K562 (cell line): ENCODE results near the gene FLAD1. TPM values are rescaled to one million over a fixed set of nuclear protein-coding genes. Genes with fewer than 3 reads are reported as not detected.

Experiments used
- BHLHE40 ChIP-seq: IDR thresholded peaks from 2 replicates; pipeline ENCODE4 v1.6.1; 2011; ENCODE audit warnings: low read length, improper control_type of control experiment
- ERF ChIP-seq: fragments of 450-650 bp; formaldehyde crosslinking; IDR thresholded peaks from 2 replicates; pipeline ENCODE4 v1.4.0; 2020; ENCODE audit warnings: mild to moderate bottlenecking, mixed read lengths
- ETV6 ChIP-seq, 3 experiments: fragments of 150-350 bp in 1 of 3; sonication (generic) in 1 of 3; formaldehyde crosslinking in 1 of 3; IDR thresholded peaks; 2 replicates each; pipeline versions ENCODE4 v1.6.1 to v1.8.0; 2014 to 2022; ENCODE audit warnings: borderline replicate concordance in 2 of 3, low read depth in 2 of 3, antibody characterized with exemption in 1 of 3, low read length in 1 of 3, mild to moderate bottlenecking in 1 of 3, missing genetic modification reagents in 1 of 3
- GATAD2A ChIP-seq: fragments of 450-650 bp; IDR thresholded peaks from 2 replicates; pipeline ENCODE4 v1.6.1; 2017
- GTF2B ChIP-seq: IDR thresholded peaks from 2 replicates; pipeline ENCODE4 v1.6.1; 2011; ENCODE audit not compliant: insufficient read length; ENCODE audit errors: extremely low read depth
- GTF2E2 ChIP-seq: fragments of 200-800 bp; sonication (Bioruptor generic); IDR thresholded peaks from 2 replicates; pipeline ENCODE4 v1.6.1; 2016; ENCODE audit warnings: missing genetic modification characterization, missing compliant biosample characterization
- MTA1 ChIP-seq: fragments of 450-650 bp; IDR thresholded peaks from 2 replicates; pipeline ENCODE4 v1.6.1; 2017; ENCODE audit warnings: borderline replicate concordance
- NCOA2 ChIP-seq, 2 experiments: fragments of 450-650 bp; IDR thresholded peaks; 2 replicates each; pipeline ENCODE4 v1.6.1; 2018; ENCODE audit warnings: mild to moderate bottlenecking in 2 of 2, moderate library complexity in 1 of 2; ENCODE audit not compliant: partially characterized antibody in 2 of 2
- NONO ChIP-seq, 2 experiments: fragments of 200-400 bp in 1 of 2; fragments of 450-650 bp in 1 of 2; formaldehyde crosslinking in 1 of 2; IDR thresholded peaks; 2 replicates each; pipeline ENCODE4 v1.6.1; 2017; ENCODE audit warnings: low read depth in 2 of 2, mild to moderate bottlenecking in 2 of 2, moderate library complexity in 2 of 2, low read length in 1 of 2
- NR2C1 ChIP-seq, 2 experiments: fragments of 450-650 bp; IDR thresholded peaks; 2 replicates each; pipeline ENCODE4 v1.6.1; 2017; ENCODE audit warnings: mild to moderate bottlenecking in 2 of 2, antibody characterized with exemption in 1 of 2, inconsistent platforms in 1 of 2, missing compliant biosample characterization in 1 of 2, missing genetic modification characterization in 1 of 2
- PKNOX1 ChIP-seq: fragments of 450-650 bp; IDR thresholded peaks from 2 replicates; pipeline ENCODE4 v1.6.1; 2016
- SMAD4 ChIP-seq: fragments of 250-450 bp; sonication (Bioruptor Pico); conservative IDR thresholded peaks from 2 replicates; pipeline ENCODE4 v1.8.0; 2021; ENCODE audit warnings: inconsistent platforms, mild to moderate bottlenecking, moderate library complexity
- SMARCA5 ChIP-seq: fragments of 450-650 bp; IDR thresholded peaks from 2 replicates; pipeline ENCODE4 v1.6.1; 2016
- TEAD4 ChIP-seq, 2 experiments: sonication (generic) in 1 of 2; formaldehyde crosslinking in 1 of 2; IDR thresholded peaks; 2 replicates each; pipeline versions ENCODE4 v1.6.1 to v1.8.0; 2012 to 2022; ENCODE audit warnings: borderline replicate concordance in 1 of 2, inconsistent platforms in 1 of 2, low read length in 1 of 2, mild to moderate bottlenecking in 1 of 2, missing genetic modification reagents in 1 of 2
- ZBTB43 ChIP-seq: sonication (generic); formaldehyde crosslinking; IDR thresholded peaks from 2 replicates; pipeline ENCODE4 v1.8.0; 2023; ENCODE audit warnings: mild to moderate bottlenecking, missing genetic modification reagents
- ZNF561 ChIP-seq: fragments of 450-650 bp; formaldehyde crosslinking; conservative IDR thresholded peaks from 2 replicates; pipeline ENCODE4 v1.4.0; 2020; ENCODE audit warnings: mild to moderate bottlenecking, moderate library complexity
- ZNF584 ChIP-seq: fragments of 200-800 bp; sonication (Bioruptor generic); IDR thresholded peaks from 2 replicates; pipeline ENCODE4 v1.6.1; 2016; ENCODE audit warnings: low read depth, mild to moderate bottlenecking, missing genetic modification characterization, missing compliant biosample characterization
- ZNF764 ChIP-seq: fragments of 250-450 bp; sonication (Bioruptor Pico); IDR thresholded peaks from 2 replicates; pipeline ENCODE4 v1.4.0; 2020; ENCODE audit warnings: low read depth, mild to moderate bottlenecking, moderate library complexity
- ZSCAN32 ChIP-seq: fragments of 450-650 bp; formaldehyde crosslinking; IDR thresholded peaks from 2 replicates; pipeline ENCODE4 v1.4.0; 2020; ENCODE audit warnings: mild to moderate bottlenecking, moderate library complexity
- polyA plus RNA-seq, 8 experiments: library from polyadenylated mRNA; depleted of rRNA in 4 of 8; stranded (reverse) in 5 of 8; unstranded in 3 of 8; fragments of >200 nt; fragmentation: Nextera tagmentation in 2 of 8; fragmentation: Illumina TruSeq in 1 of 8; extraction: Ambion mirVana in 2 of 8; extraction: Trizol in 1 of 8; gene quantifications; 2 replicates each; pipeline versions ENCODE4 v1.2.1 to v1.2.3, GENCODE V29; 2011 to 2014; ENCODE audit warnings: inconsistent platforms in 1 of 8, missing spikeins in 1 of 8
- total RNA-seq, 7 experiments: library from RNA; depleted of rRNA in 6 of 7; stranded (reverse); fragments of >200 nt in 6 of 7; fragmentation: Illumina TruSeq in 2 of 7; extraction: Trizol in 2 of 7; gene quantifications; 2 replicates each; pipeline versions ENCODE4 v1.2.1 to v1.2.3, GENCODE V29; 2011 to 2021; ENCODE audit warnings: low replicate concordance in 1 of 7
- TF ChIP-seq, protein P1 (sequence below): fragments of 450-650 bp; IDR thresholded peaks from 2 replicates; pipeline ENCODE4 v1.6.1; 2016; ENCODE audit warnings: borderline replicate concordance
- TF ChIP-seq, protein P2 (sequence below): fragments of 200-800 bp; sonication (Bioruptor generic); IDR thresholded peaks from 2 replicates; pipeline ENCODE4 v1.6.1; 2017; ENCODE audit warnings: missing genetic modification characterization, missing compliant biosample characterization

The FLAD1 gene
- total and polyA plus RNA-seq, 9 of the 15 experiments (the other 6 are each of a cell fraction or from before 2014, with no cell fraction given), result 24.9 to 85.8 (median 67.0) TPM

DNA sequence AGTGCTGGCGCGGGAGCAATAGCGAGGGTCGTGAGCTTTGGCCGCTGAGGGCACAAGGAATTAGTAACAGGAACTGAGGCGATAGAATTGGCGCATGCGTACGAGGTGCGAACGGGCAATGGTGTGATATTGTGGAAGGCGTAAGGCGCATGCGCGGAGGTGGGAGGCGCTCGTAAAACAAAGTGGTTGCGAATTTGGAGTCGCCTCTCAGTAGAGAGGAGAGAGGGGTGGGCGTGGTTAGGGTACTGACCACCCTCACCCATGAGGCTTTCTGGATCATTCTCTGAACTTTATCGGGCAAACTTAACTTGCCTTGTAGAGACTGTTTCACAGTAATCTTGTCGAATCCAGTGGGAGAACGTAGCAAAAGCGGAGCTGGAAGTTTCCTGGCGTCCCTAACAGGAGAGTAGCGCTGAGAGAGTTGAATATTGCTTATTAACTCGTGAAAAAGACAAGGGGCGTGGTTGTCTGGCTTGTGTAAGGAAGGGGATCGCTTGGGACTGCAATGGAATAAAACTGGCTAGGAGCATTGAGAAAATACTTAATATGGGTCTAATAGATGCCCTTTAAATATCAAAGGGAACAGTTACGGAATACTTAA is 8.2 kb upstream of the FLAD1 start (continued):
- TF ChIP-seq TEAD4 (IDR thresholded peaks at IDR 0.05; ENCODE audit: low read length) (no peak), TEAD4 (CRISPR knock-in tag; IDR thresholded peaks at IDR 0.05; ENCODE audit: borderline replicate concordance) (no peak), ZNF764 (CRISPR knock-in tag) (no peak), ZSCAN32 (CRISPR knock-in tag) (0 out of 2 replicates have a peak, but pooled peaks have one; percentile 16), BHLHE40 (no peak), GTF2E2 (no peak; the same call in 1 of the 2 replicates), ERF (CRISPR knock-in tag) (no peak), ZNF584 (CRISPR knock-in tag) (no peak), GTF2B (no peak), MTA1 (no peak), ETV6 (IDR thresholded peaks at IDR 0.05; ENCODE audit: borderline replicate concordance in 1 of 2, low read depth in 2 of 2, low read length in 1 of 2) (no peak), ETV6 (CRISPR knock-in tag; IDR thresholded peaks at IDR 0.05; ENCODE audit: borderline replicate concordance) (no peak), ZBTB43 (no peak), PKNOX1 (no peak), SMARCA5 (no peak), NR2C1 (IDR thresholded peaks at IDR 0.05) (no peak), NR2C1 (tag; IDR thresholded peaks at IDR 0.05) (no peak), GATAD2A (no peak), SMAD4 (no peak), NONO (IDR thresholded peaks at IDR 0.05; ENCODE audit: low read depth in 2 of 2, low read length in 1 of 2) (no peak), ZNF561 (no peak), NCOA2 (IDR thresholded peaks at IDR 0.05; ENCODE audit: partially characterized antibody in 2 of 2) (no peak)
- TF ChIP-seq, protein P1, sequence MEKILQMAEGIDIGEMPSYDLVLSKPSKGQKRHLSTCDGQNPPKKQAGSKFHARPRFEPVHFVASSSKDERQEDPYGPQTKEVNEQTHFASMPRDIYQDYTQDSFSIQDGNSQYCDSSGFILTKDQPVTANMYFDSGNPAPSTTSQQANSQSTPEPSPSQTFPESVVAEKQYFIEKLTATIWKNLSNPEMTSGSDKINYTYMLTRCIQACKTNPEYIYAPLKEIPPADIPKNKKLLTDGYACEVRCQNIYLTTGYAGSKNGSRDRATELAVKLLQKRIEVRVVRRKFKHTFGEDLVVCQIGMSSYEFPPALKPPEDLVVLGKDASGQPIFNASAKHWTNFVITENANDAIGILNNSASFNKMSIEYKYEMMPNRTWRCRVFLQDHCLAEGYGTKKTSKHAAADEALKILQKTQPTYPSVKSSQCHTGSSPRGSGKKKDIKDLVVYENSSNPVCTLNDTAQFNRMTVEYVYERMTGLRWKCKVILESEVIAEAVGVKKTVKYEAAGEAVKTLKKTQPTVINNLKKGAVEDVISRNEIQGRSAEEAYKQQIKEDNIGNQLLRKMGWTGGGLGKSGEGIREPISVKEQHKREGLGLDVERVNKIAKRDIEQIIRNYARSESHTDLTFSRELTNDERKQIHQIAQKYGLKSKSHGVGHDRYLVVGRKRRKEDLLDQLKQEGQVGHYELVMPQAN, result peak; percentile 20
- TF ChIP-seq, protein P2, sequence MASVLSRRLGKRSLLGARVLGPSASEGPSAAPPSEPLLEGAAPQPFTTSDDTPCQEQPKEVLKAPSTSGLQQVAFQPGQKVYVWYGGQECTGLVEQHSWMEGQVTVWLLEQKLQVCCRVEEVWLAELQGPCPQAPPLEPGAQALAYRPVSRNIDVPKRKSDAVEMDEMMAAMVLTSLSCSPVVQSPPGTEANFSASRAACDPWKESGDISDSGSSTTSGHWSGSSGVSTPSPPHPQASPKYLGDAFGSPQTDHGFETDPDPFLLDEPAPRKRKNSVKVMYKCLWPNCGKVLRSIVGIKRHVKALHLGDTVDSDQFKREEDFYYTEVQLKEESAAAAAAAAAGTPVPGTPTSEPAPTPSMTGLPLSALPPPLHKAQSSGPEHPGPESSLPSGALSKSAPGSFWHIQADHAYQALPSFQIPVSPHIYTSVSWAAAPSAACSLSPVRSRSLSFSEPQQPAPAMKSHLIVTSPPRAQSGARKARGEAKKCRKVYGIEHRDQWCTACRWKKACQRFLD (CRISPR knock-in tag), result no peak
